ENCODE data around the gene MYO7A. TPM values are rescaled to one million over a fixed set of nuclear protein-coding genes. Genes with fewer than 3 reads are reported as not detected.

MYO7A gene
- total and polyA plus RNA-seq, 2 of the 8 experiments (the other 6 are each of a cell fraction or from before 2014, with no cell fraction given): 1.5 to 1.9 TPM

GRCh38 chr11:77244277-77245027 is 116.4 kb downstream of the MYO7A start:
- CTCF ChIA-PET (ENCODE audit: partially characterized antibody): interaction anchor here (0.6 kb wide), 1 partner anchor 23 kb away, joined by 3 read pairs; no protein-coding TSS in a partner anchor
- H3K4me2 ChIP-seq (ENCODE audit: insufficient read depth in 1 of 2, low read depth in 2 of 2, low read length in 2 of 2): no peak overlapping the region
- no peak for DNase-seq (ENCODE audit: low read depth in 1 of 2, low spot score in 2 of 2)
- no peak overlapping the region for H3K14ac ChIP-seq (ENCODE audit: insufficient read length)
- H2BK5ac ChIP-seq (ENCODE audit: low read depth, low read length): no peak overlapping the region
- H3K56ac ChIP-seq (replicated peaks; ENCODE audit: insufficient read length, low read depth, low read length): no peak overlapping the region
- H2BK15ac ChIP-seq (ENCODE audit: low read length): no peak overlapping the region
- H3K23me2 ChIP-seq (ENCODE audit: low read depth, low read length): no peaks in the 10 kb centered on the region
- H3K36me3 ChIP-seq (ENCODE audit: control insufficient read depth in 2 of 4, insufficient read depth in 4 of 4, low read length in 3 of 4): no peaks in the 10 kb centered on the region
- H3K4ac ChIP-seq (replicated peaks; ENCODE audit: insufficient read length, low read depth, low read length): no peak overlapping the region
- H3K18ac ChIP-seq (ENCODE audit: extremely low read depth, low read length): no peak overlapping the region
- H4K8ac ChIP-seq (ENCODE audit: extremely low read depth, insufficient read depth, low read length): no peak overlapping the region
- H3K23ac ChIP-seq (ENCODE audit: insufficient read length): no peak overlapping the region
- H4K91ac ChIP-seq (replicated peaks; ENCODE audit: insufficient read length, low read length): no peak overlapping the region
- no peak overlapping the region for H2AFZ ChIP-seq (ENCODE audit: low read length)
- H2BK20ac ChIP-seq (ENCODE audit: low read length): no peak overlapping the region
- no peak overlapping the region for H2BK12ac ChIP-seq (ENCODE audit: low read depth, low read length)
- no peaks in the 10 kb centered on the region for H3K79me1 ChIP-seq (ENCODE audit: low read depth, low read length)
- H3K9ac ChIP-seq (replicated peaks in 1 of 4; ENCODE audit: extremely low read depth in 1 of 4, low read depth in 3 of 4, low read length in 3 of 4): no peak overlapping the region
- WGBS, 2 experiments (ENCODE audit: extremely low coverage in 1 of 2, insufficient coverage in 1 of 2, insufficient read length in 1 of 2, insufficient replicate concordance in 2 of 2, low coverage in 1 of 2, low lambda C conversion rate in 2 of 2, missing lambda C conversion rate in 1 of 2): 92% methylated on average over 7 of the region's 7 CpGs; no CpG with 5 or more reads in 1 of the 2 experiments
- H3K27me3 ChIP-seq (replicated peaks in 1 of 4; ENCODE audit: control insufficient read depth in 3 of 4, extremely low read depth in 1 of 4, insufficient read depth in 3 of 4, low read length in 3 of 4): no peaks in the 10 kb centered on the region
- H3K27ac ChIP-seq (ENCODE audit: low read depth, low read length): no peak overlapping the region
- no peaks in the 10 kb centered on the region for H3K4me1 ChIP-seq (replicated peaks in 1 of 4; ENCODE audit: control insufficient read depth in 3 of 4, insufficient read depth in 4 of 4, low read length in 3 of 4)
- no peaks in the 10 kb centered on the region for H3K79me2 ChIP-seq (ENCODE audit: control insufficient read depth in 1 of 2, insufficient read depth in 2 of 2, low read length in 2 of 2)
- no peak for FAIRE-seq
- no peaks in the 10 kb centered on the region for H3K9me3 ChIP-seq (ENCODE audit: insufficient read depth in 2 of 2, low read depth in 1 of 2, low read length in 1 of 2)
- no peak overlapping the region for H2BK120ac ChIP-seq (replicated peaks; ENCODE audit: low read depth, low read length)
- no peaks in the 10 kb centered on the region for H4K20me1 ChIP-seq (replicated peaks in 1 of 2; ENCODE audit: control insufficient read depth in 1 of 2, insufficient read depth in 2 of 2, low read length in 2 of 2)
- POLR2A ChIA-PET (ENCODE audit: partially characterized antibody): no interaction called here
- H2AK5ac ChIP-seq (ENCODE audit: low read depth, low read length): no peak overlapping the region
- H4K5ac ChIP-seq (ENCODE audit: insufficient read length, low read depth, low read length): no peak overlapping the region
- H3K4me3 ChIP-seq (ENCODE audit: extremely low read depth in 1 of 4, insufficient read depth in 2 of 4, low read depth in 3 of 4, low read length in 4 of 4): no peak overlapping the region
- no peak for TF ChIP-seq CHD1 (IDR thresholded peaks at IDR 0.05; ENCODE audit: low read depth, low read length)
- TF ChIP-seq BRCA1 (IDR thresholded peaks at IDR 0.05; ENCODE audit: low read depth, low read length): no peak
- TF ChIP-seq SIRT6 (IDR thresholded peaks at IDR 0.05; ENCODE audit: low read length): no peak
- TF ChIP-seq KDM1A (IDR thresholded peaks at IDR 0.05; ENCODE audit: borderline replicate concordance, low read length): no peak
- TF ChIP-seq ASH2L (IDR thresholded peaks at IDR 0.05; ENCODE audit: low read length): no peak
- no peak for TF ChIP-seq POLR2A (IDR thresholded peaks at IDR 0.05; ENCODE audit: control extremely low read depth in 1 of 2, low read depth in 2 of 2, low read length in 2 of 2)
- no peak for TF ChIP-seq ATF3 (IDR thresholded peaks at IDR 0.05; ENCODE audit: insufficient read depth, low read depth, low read length)
- TF ChIP-seq CBX8 (IDR thresholded peaks at IDR 0.05; ENCODE audit: borderline replicate concordance, low read depth, low read length): no peak
- no peak for TF ChIP-seq ATF2 (IDR thresholded peaks at IDR 0.05; ENCODE audit: low read length)
- TF ChIP-seq CTBP2 (IDR thresholded peaks at IDR 0.05; ENCODE audit: borderline replicate concordance, insufficient read depth, insufficient read length, low read length): no peak
- TF ChIP-seq JUND (IDR thresholded peaks at IDR 0.05; ENCODE audit: low read length): no peak
